MM.1S (cell line): Measurements from ENCODE around the gene MME.

Experiments used
- CTCF ChIP-seq: fragments of 300-600 bp; sonication (generic); IDR thresholded peaks from 2 replicates; pipeline ENCODE4 v1.5.1; 2016; ENCODE audit warnings: antibody characterized with exemption, low read length, mixed read lengths
- EZH2 ChIP-seq: fragments of 300-600 bp; sonication (generic); optimal IDR thresholded peaks from 2 replicates; pipeline ENCODE3; 2017; ENCODE audit warnings: low read depth, mild to moderate bottlenecking, antibody characterized with exemption, low read length, mixed read lengths
- EZH2phosphoT487 ChIP-seq: fragments of 300-600 bp; sonication (generic); IDR thresholded peaks from 2 replicates; pipeline ENCODE4 v1.6.1; 2018; ENCODE audit warnings: antibody characterized with exemption, low read length

DNA sequence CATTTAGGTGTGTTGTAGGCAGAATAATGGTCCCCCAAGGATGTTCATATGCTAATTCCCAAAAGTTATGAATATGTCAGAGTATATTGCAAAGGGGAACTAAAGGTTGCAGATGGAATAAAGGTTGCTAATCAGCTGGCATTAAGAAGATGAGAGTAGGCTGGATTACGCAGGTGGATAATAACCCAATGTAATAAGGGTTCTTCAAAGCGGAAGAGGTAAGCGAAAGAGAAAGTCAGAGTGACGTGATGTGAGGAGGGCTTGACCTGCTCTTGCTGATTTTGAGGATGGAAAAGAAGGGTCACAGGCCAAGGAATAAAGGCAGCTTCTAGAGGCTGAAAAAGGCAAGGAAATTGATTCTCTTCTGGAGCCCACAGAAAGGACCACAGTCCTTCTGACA, 109.4 kb downstream of the MME start:
- TF ChIP-seq CTCF = no peak
- TF ChIP-seq EZH2 = no peak
- no peak for TF ChIP-seq EZH2phosphoT487
